IPS-20b (cell line): Measurements from ENCODE around the gene SLC4A3.

Experiments used
- H3K27ac ChIP-seq: one replicate; pipeline ENCODE4 v1.5.1; 2013; ENCODE audit warnings: low read length
- H3K27me3 ChIP-seq: 2 replicates; pipeline ENCODE4 v1.6.1; 2013; ENCODE audit warnings: mild to moderate bottlenecking, low read length, inconsistent platforms; ENCODE audit not compliant: insufficient read depth
- H3K36me3 ChIP-seq: 2 replicates; pipeline ENCODE4 v1.6.1; 2013; ENCODE audit warnings: low read depth, mild to moderate bottlenecking, inconsistent platforms, low read length, moderate library complexity; ENCODE audit not compliant: insufficient read depth
- H3K4me1 ChIP-seq: 2 replicates; pipeline ENCODE4 v1.6.1; 2013; ENCODE audit warnings: mild to moderate bottlenecking, control low read depth, inconsistent platforms, low read length, moderate library complexity; ENCODE audit not compliant: insufficient read depth
- H3K4me3 ChIP-seq: 2 replicates; pipeline ENCODE4 v1.5.1; 2013; ENCODE audit warnings: mild to moderate bottlenecking, low read length, inconsistent platforms
- H3K9ac ChIP-seq: 2 replicates; pipeline ENCODE4 v1.6.1; 2013; ENCODE audit warnings: low read depth, mild to moderate bottlenecking, inconsistent platforms, low read length, moderate library complexity
- H3K9me3 ChIP-seq: 2 replicates; pipeline ENCODE4 v1.6.1; 2013; ENCODE audit warnings: mild to moderate bottlenecking, low read depth, low read length, inconsistent platforms; ENCODE audit not compliant: insufficient read depth

The SLC4A3 gene

DNA sequence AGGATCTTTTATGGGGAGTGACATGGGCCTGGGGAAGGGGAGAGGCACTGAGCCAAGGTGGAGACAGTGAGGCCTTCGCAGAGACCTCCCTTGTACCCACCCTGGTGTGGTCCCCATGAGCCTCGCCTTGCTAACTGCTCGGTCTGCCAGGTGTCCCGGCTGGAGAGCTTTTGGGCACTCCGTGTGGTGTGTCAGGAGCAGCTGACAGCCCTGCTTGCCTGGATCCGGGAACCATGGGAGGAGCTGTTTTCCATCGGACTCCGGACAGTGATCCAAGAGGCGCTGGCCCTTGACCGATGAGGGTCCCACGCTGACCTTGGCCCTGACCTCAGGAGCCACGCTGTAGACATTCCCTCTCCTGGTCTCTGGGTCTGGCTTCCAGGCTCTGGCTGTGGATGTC lies 11.5 kb upstream of the SLC4A3 start:
- Histone ChIP-seq H3K4me1 (no peaks in the 10 kb centered on the region), H3K9me3 (no peaks in the 10 kb centered on the region), H3K27me3 (no peaks in the 10 kb centered on the region), H3K27ac (no peak overlapping the region), H3K36me3 (peaks cover 24% of the 10 kb centered on the region; the same call in 1 of the 2 replicates), H3K9ac (no peak overlapping the region), H3K4me3 (no peak overlapping the region)

DNA sequence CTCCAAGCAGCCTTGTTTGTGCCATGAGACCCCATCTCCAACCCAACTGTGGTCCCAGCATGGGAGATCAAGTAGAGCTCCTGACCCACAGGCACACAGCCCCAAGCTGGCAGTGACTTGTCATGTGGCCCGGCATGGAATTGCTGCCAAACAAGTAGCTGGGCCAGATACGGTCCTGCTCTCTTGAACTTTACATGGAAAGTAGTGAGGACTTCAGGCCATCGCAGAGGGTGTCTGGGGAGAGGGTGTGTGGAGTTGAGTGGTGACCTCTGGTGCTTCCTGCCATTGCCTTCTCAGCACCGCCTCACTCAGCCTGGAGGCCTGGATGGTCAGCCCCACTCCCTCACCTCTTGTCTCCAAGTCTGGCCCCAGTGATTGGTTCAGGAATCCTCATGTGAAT lies 10.9 kb upstream of the SLC4A3 start:
- Histone ChIP-seq H3K36me3 (peaks cover 23% of the 10 kb centered on the region; the same call in 1 of the 2 replicates), H3K4me3 (no peak overlapping the region), H3K27ac (no peak overlapping the region), H3K9me3 (no peaks in the 10 kb centered on the region), H3K9ac (no peak overlapping the region), H3K4me1 (no peaks in the 10 kb centered on the region), H3K27me3 (peaks cover 3% of the 10 kb centered on the region; the same call in 1 of the 2 replicates)

DNA sequence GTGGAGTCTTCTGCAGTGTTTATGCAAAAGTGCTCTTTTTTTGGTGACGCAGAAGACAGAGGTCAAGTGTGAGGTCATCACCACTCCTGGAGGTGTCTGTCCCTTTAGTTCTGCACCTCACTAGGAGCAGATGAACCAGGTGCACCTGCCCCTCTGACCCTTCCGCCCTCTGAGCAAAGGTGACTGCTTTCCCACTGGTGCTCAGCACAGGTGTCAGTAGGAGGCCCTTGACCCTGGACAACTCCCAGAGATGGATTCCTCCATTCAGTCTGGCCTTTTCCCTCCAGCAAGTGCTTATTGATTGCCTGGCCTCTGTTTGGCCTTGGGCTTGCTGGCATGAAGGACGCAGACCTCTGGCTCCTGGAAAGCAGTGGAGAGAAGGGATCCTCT lies 8.7 kb upstream of the SLC4A3 start:
- H3K36me3 ChIP-seq = peaks cover 14% of the 10 kb centered on the region; the same call in 1 of the 2 replicates
- H3K9me3 ChIP-seq = no peaks in the 10 kb centered on the region
- no peak overlapping the region for H3K4me3 ChIP-seq
- peaks cover 14% of the 10 kb centered on the region for H3K27me3 ChIP-seq
- no peaks in the 10 kb centered on the region for H3K4me1 ChIP-seq
- no peak overlapping the region for H3K27ac ChIP-seq
- H3K9ac ChIP-seq = no peak overlapping the region

DNA sequence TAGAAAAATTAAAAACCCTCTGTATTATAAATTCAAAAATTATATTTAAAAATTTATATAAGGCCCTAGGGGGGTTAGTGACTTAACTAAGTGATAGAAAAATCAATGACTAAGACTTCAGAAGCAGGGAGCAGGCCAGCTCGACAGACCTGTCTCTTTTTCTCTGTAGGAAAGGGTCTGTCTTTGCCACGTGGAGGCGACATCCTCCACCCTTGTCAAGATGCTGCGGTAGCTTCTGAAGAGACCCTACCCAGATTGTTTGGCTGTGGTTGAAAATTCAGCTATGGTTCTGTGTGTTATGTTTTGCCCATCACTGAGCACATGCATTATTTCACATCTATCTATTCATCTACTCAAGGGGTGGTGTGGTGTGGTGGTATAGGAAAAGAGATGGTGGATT lies 8.2 kb upstream of the SLC4A3 start:
- H3K4me1 ChIP-seq = no peaks in the 10 kb centered on the region
- H3K27ac ChIP-seq = no peak overlapping the region

DNA sequence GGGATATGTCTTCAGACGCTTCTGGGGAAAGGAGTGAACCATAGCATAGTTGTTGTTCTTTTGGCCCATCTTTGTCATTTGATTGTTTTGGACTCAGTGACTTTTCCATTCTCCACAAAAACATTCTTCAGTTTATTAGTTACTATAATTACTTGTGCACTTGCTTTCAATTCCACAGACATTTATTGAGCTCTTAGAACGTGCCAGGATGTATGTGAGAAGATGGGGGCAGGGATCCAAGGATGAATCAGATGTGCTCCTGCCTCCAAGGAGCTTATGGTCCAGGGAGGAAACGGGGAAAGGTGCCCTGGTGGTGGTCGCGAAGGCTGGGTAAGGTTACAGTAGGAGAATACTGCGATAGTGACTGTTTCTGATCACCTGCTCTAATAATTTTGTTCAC lies 6.9 kb upstream of the SLC4A3 start:
- Histone ChIP-seq H3K9me3 (no peaks in the 10 kb centered on the region), H3K4me3 (no peak overlapping the region), H3K27me3 (peaks cover 22% of the 10 kb centered on the region), H3K4me1 (no peaks in the 10 kb centered on the region), H3K27ac (no peak overlapping the region), H3K9ac (no peak overlapping the region), H3K36me3 (peaks cover 5% of the 10 kb centered on the region; the same call in 1 of the 2 replicates)

More for the DNA sequence above, 8.2 kb upstream of the SLC4A3 start:
- Histone ChIP-seq H3K36me3 (peaks cover 14% of the 10 kb centered on the region; the same call in 1 of the 2 replicates), H3K9ac (no peak overlapping the region), H3K9me3 (no peaks in the 10 kb centered on the region), H3K27me3 (peaks cover 19% of the 10 kb centered on the region), H3K4me3 (no peak overlapping the region)

DNA sequence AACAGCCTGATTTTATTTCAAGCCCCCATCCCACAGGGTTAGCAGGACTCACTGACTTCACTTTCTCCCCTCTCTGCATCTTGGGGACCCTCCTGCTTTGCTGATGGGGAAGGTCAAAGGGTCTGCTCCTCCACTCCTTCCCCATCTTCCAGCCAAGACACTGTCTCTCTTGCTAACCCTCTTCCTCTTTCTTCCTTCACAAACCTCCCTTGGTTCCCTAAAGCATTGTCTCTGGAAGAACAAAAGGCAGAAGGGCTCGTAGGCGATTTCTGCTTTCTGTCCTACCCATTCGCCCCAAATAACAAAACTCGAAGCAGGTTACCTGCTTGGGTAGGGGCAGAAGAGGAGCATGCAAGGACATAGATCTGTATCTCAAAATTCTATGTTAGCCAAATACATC lies 5.5 kb upstream of the SLC4A3 start:
- H3K9ac ChIP-seq = no peak overlapping the region

DNA sequence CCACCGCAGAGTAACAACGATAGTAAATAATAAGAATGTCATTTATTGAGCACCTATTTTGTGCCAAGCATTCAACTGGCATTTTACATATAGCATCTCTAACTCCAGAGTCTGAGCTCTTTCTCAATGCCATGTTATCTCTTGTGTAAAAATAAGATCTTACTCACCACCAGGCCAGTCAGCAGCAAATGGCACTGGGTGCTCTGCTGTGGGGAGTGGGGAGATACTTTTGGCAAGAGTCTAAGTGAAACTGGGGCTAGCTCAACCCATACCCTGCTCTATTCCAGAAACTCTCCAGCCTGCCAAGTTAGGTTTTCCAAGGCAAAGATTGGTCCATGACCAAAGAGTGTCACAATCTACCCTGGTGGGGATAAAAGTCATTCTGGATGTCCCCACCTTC lies 5.0 kb upstream of the SLC4A3 start:
- no peak overlapping the region for H3K4me3 ChIP-seq
- no peak overlapping the region for H3K27ac ChIP-seq
- H3K27me3 ChIP-seq = peaks cover 33% of the 10 kb centered on the region
- H3K9ac ChIP-seq = no peak overlapping the region
- no peaks in the 10 kb centered on the region for H3K36me3 ChIP-seq
- H3K9me3 ChIP-seq = no peaks in the 10 kb centered on the region
- H3K4me1 ChIP-seq = no peaks in the 10 kb centered on the region

More for the DNA sequence above, 5.5 kb upstream of the SLC4A3 start:
- H3K27me3 ChIP-seq = peaks cover 30% of the 10 kb centered on the region
- H3K9me3 ChIP-seq = no peaks in the 10 kb centered on the region
- H3K4me3 ChIP-seq = no peak overlapping the region
- H3K4me1 ChIP-seq = no peaks in the 10 kb centered on the region
- no peaks in the 10 kb centered on the region for H3K36me3 ChIP-seq
- H3K27ac ChIP-seq = no peak overlapping the region

DNA sequence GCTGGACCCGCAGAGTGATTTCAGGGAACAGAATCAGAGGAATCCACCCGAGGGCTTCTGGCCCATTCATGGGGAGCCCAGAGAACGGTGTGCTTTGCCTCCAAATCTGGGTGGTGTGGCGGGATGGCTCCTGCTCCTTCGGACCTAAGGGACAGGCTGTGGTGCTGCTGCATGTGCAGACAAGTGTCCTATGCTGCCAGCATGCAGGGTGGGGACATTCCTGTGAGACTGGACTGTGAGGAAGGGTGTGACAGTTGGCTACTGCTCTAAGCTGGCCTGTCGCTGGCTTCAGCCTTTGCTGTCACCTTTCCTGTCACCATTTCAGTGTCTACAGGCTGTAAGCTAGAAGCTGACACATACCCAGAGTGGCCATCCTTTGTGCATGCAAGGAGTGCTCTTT lies 2.9 kb upstream of the SLC4A3 start:
- Histone ChIP-seq H3K4me3 (no peak overlapping the region), H3K4me1 (no peaks in the 10 kb centered on the region), H3K9me3 (no peaks in the 10 kb centered on the region), H3K27me3 (peaks cover 33% of the 10 kb centered on the region), H3K36me3 (no peaks in the 10 kb centered on the region), H3K27ac (no peak overlapping the region), H3K9ac (no peak overlapping the region)

DNA sequence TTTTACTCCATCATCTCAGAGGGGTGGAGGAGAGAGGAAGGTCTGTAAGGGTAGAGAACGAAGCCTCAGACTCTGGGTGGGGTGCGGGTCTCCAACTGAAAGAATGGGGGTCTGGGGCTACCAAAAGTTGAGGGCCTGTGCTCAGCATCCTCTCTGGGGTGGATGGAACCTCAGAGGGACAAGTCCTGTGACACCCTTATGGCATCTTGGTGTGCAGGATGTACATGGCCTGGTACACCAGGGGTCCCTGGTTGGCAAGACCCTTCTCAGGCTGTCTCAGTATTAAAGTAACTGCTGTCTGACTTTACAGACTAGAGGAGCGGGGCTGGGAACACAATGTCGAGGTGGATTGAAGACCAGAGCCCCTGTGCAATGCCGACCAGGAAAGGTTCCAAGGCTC lies 2.3 kb upstream of the SLC4A3 start:
- peaks cover 33% of the 10 kb centered on the region for H3K27me3 ChIP-seq
- no peaks in the 10 kb centered on the region for H3K9me3 ChIP-seq
- H3K4me1 ChIP-seq = no peaks in the 10 kb centered on the region
- H3K9ac ChIP-seq = no peak overlapping the region
- no peak overlapping the region for H3K27ac ChIP-seq
- no peaks in the 10 kb centered on the region for H3K36me3 ChIP-seq
- H3K4me3 ChIP-seq = no peak overlapping the region

DNA sequence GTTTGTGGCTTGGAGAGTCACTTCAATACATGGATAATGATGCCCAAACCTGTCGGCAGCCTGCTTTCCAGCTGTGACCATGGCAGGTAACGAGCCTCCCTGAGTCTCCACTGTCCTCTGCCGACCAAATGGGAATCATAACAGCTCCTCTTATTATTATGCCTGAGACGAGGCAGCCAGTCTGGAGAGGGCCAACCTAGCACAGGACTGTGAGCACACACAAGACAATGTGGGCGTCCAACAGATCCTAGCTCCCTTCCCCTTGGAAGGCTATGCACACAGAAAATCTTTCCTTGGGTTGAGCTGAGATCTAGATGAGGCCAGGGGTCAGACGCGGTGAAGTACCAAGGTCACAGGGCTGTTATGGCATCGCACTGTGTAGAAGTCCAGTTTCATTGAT lies 890 bp upstream of the SLC4A3 start:
- Histone ChIP-seq H3K4me3 (no peak overlapping the region; the same call in 1 of the 2 replicates), H3K36me3 (no peaks in the 10 kb centered on the region)

DNA sequence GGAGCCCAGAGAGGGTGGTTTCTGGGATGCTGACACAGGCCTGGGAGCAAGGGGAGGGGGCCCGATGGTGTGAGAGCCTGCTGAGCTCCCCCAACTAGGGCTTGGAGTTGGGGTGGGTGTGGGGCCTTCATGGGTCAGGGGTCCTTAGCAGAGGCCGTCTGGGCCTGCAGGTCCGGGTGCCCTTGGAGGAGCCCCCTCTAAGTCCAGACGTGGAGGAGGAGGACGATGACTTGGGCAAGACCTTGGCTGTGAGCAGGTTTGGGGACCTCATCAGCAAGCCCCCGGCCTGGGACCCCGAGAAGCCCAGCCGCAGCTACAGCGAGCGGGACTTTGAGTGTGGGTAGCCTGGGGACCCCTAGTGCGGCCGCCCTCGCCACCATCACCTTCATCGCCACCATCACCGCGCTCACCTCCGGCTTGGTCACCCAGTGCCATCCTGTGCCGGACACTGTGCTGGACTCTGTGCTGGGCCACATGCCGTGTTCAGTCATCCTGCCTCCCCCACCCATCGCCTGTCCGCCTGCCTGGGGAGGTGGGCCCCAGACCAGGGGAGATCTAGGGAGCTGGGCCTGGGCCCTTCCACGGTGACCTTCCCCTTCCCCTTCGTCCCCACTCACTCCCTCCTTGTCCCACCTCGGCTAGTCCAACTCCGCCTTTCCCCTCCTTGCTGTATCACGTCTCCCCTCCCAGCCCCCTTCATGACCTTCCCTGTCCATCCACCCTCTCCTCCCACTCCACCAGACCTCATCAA lies 980 bp downstream of the SLC4A3 start:
- peak overlapping the region; percentile 68; the same call in 1 of the 2 replicates for H3K4me3 ChIP-seq
- H3K9ac ChIP-seq = peak overlapping the region; percentile 48; the same call in 1 of the 2 replicates
- H3K4me1 ChIP-seq = no peaks in the 10 kb centered on the region
- H3K27me3 ChIP-seq = peaks cover 21% of the 10 kb centered on the region
- no peaks in the 10 kb centered on the region for H3K9me3 ChIP-seq
- H3K27ac ChIP-seq = no peak overlapping the region
- no peaks in the 10 kb centered on the region for H3K36me3 ChIP-seq

More for the DNA sequence above, 890 bp upstream of the SLC4A3 start:
- Histone ChIP-seq H3K9me3 (no peaks in the 10 kb centered on the region), H3K27ac (no peak overlapping the region), H3K27me3 (peaks cover 30% of the 10 kb centered on the region), H3K9ac (no peak overlapping the region), H3K4me1 (no peaks in the 10 kb centered on the region)
